Measurements from ENCODE around the gene POLR2L.

- TF ChIP-seq CTCF (IDR thresholded peaks at IDR 0.05) = no peak
- no peak for TF ChIP-seq POLR2A (IDR thresholded peaks at IDR 0.05)
Observed at GRCh38 chr11:833849-834311, 8.4 kb downstream of the POLR2L start.
